ENCODE results near the gene FOXRED1.
"Not testable (repeated sequence)": the region's sequence is repeated elsewhere in the genome, so short reads cannot be mapped to it uniquely, and the experiment has no call there.

FOXRED1 gene

DNA sequence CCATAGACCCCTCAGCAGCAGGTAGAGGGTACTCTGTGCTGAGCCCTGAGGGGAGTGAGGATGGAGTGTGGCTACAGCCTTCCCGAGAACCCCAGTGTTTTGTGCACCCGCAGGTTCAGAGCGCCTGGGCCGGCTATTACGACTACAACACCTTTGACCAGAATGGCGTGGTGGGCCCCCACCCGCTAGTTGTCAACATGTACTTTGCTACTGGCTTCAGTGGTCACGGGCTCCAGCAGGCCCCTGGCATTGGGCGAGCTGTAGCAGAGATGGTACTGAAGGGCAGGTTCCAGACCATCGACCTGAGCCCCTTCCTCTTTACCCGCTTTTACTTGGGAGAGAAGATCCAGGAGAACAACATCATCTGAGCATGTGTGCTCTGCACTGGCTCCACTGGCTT is 8.4 kb downstream of the FOXRED1 start:
- DNase-seq (ENCODE audit: low read depth in 4 of 4, low spot score in 1 of 4), result no peak

DNA sequence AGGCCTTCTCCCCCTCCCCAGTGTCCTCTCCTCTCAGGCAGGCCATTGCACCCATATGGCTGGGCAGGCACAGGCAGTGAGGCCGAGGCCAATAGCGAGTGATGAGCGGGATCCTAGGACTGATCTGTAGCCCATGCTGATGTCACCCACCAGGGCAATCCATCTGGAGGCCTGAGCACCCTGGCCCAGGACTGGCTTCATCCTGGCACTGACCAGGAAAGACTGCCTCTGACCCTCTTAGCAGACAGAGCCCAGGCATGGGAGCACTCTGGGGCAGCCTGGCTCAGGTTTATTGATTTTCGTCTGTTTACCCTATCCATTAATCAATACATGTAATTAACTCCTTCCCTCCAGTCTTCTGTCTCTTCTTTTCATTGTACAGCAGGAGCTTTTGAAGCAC is 8.8 kb downstream of the FOXRED1 start:
- DNase-seq (ENCODE audit: low read depth in 4 of 4, low spot score in 1 of 4), result no peak

DNA sequence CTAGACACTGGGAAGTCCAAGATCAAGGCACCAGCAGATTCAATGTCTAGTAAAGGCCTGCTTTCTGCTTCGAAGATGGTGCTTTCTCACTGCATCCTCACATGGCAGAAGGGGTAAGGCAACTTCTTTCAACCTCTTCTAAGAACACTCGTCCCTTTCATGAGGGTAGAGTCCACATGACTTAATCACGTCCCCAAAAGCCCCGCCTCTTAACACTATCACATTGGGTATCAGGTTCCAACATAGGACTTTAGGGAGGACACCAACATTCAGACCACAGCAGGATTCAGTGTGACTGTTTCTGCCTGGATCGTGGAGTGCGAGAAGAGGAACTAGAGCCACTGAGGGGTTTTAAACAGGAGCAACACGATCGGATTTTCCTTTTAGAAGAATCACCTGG is 10.2 kb downstream of the FOXRED1 start:
- DNase-seq (ENCODE audit: low read depth in 4 of 4, low spot score in 1 of 4), result no peak

DNA sequence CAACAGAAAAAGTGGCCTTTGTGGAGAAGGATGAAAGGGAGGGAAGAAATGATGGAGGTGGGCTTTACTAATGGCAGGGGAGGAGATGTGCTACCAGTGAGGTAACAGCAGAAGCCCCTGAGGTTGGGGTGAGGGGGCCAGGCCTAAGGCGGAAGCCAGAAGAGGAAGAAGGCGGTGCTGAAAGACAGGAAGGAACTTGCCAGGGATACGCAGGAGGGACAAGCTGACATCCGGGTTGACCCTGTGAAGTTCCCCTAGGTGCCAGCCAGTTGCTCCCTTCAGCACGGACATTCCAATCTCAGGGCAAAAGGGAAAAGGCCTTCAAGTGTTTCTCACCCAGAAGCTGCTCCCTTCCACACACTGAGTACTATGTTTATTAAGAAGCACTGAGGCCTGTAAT is 11.6 kb downstream of the FOXRED1 start:
- DNase-seq (ENCODE audit: low read depth in 4 of 4, low spot score in 1 of 4), result no peak

DNA sequence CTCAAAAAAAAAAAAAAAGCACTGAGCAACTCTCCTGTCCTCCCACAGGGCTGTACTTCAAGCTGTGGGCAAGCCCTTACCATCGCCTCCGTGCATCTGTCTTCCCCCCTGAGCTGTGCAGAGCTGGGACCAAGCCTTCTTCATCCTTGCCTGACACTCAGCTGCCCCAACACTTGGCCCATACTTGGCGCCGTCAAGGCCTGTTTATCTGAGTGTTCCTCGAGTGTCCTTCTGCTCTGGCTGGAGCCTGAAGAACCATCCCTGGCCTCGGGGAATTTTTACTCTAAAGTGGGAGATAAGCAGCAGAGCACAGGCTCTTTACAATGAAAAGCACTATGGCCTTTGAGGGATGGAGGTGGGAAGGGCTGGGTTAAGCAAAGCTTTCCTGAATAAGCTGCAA is 12.3 kb downstream of the FOXRED1 start:
- DNase-seq (ENCODE audit: low read depth in 4 of 4, low spot score in 1 of 4), result no peak

DNA sequence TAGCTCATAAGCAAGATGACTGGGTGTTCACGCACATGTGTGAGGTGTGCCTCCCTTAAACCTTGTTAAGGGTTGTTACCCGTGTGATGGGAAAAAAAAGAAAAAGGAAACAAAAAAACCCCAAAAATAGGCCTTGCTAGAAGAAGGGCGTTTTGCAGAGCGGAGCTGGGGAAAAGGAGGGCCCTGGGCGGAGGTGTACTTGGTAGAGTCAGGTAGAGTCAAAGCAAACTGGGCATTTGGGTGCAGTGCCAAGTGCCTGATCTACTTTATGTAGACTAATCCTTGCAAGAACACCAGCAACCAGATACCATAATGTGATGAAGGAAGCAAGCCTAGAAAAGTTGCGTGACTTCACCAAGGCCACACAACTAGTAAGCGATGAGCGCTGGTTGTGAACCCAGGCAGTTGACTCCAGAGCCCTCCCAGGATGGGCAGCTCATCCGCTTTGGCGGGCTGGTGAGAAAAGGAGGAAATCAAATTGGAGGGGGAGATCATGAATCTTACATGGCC is 12.8 kb downstream of the FOXRED1 start:
- DNase-seq (ENCODE audit: low read depth in 4 of 4, low spot score in 1 of 4), result no peak

DNA sequence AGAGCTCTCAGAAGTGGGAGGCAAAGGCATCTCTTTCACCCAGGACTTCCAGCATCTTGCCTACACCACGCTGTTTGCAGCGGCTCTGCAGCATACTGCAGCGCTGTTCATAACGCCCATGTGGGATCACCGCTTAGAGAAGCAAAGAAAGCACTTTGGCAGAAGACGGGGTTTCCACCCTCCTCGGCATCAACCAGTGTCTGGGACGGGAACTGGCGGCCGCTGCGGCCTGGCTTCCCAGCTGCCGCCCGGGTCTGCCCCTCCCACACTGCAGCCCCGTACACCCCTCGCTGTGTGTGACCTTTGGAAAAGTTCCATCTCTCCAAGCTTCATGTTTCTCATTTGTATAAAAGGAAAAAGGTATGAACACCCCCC is 13.4 kb downstream of the FOXRED1 start:
- DNase-seq (ENCODE audit: low read depth in 4 of 4, low spot score in 1 of 4), result no peak

DNA sequence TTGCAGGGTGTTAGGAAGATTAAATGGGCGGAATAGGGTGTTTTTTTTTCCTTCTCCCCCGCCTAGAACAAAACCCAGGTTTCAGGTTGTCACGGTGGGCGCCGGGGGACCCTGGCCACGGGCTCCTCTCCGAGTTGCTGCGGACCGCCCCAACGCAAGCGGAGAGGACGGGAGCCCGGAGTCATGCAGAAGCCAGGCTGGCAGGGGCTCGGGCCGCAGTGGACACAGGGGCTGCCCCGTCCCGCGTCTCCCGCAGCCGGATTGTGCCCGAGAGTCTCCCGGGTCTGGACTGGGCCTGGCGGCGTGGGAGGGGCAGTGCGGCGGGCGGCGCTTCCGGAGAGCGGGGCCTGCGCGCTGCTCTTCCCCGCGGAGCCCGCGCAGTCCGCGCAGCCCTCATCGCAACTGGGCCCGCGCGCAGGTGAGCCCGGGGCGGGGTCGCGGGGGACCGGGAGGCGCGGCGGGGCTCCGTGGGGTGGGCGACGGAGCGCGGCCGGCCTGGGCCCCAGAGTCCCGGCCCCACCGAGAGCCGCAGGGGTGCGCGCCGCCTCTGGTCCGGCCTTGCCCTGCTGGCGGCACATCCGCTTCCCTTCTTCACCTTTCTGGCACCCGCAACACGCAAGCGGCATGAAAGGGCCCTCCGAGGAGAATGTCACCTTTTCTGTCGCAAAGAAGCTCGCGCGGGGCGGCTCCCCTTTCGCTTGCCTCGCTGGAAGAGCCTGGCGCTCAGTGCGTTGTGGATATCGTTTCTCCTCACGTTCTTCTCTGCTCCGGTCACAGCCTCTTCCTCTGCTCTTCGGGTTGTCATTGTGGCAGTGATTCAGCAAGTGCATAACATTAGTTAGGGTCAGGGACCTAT is 14.0 kb downstream of the FOXRED1 start, which contains the start of gene TIRAP:
TIRAP (plus strand) TSS at position 358 of the 856 bp plus-strand sequence. CDS start 7,802 bp downstream, outside the sequence.
- DNase-seq (ENCODE audit: low read depth in 4 of 4, low spot score in 1 of 4), result peak in 1 of 4 experiments; percentile 43

DNA sequence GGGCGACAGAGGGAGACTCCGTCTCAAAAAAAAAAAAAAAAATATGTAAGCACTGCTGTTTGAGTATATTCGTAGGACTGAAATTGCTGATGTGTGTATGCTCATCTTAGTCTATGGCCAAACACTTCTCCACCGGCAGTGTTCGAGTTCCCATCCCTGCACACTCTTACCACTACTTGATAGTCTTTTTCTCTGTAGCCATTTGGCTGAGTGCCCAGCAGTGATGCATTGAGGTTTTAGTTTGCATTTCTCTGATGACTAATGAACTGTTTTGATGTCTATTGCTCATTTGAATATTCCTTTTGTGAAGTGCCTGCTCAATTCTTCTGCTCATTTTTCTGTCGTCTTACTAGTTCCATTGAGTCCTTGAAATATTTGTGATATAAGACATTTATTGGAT is 15.9 kb downstream of the FOXRED1 start:
- peak; percentile 73 to 85 (median 78) for DNase-seq (ENCODE audit: low read depth in 4 of 4, low spot score in 1 of 4)

DNA sequence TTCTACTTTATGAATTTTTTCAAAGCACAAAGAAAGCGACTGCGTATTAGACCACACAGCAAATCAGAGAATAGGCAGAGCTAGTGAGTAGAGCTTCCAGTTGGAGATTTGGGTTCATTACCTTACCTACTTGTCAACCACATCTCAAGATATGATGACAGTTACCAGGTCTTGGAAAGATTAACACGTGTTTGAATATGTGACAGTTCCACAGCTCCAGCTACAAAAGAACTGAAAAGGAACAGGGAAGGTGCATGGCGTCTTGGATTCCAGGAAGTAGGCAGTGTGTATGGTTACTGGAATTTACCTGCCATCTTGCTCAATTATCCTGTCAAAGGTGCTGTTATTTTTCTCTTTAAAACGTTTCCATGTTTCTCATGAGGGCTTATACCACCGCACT is 19.3 kb downstream of the FOXRED1 start:
- no peak for DNase-seq (ENCODE audit: low read depth in 4 of 4, low spot score in 1 of 4)

DNA sequence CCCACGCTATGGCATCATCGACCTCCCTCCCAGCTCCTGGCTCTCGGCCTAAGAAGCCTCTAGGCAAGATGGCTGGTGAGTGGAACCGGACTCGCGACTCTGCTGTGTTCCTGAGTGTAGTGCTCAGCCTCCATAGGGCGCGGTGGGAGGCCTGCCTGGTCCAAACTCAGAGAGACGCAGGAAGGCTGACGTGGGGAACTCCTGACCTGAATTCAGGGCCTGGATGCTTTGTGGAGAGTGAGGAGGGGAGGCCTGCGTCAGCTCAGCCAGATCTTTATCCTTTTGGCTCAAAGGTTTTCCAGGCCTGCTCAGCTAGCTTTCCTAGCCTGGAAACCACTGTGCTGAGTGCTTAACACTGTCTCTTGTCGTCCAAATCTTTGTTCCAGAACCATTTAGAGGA is 21.9 kb downstream of the FOXRED1 start:
- no peak for DNase-seq (ENCODE audit: low read depth in 4 of 4, low spot score in 1 of 4)

DNA sequence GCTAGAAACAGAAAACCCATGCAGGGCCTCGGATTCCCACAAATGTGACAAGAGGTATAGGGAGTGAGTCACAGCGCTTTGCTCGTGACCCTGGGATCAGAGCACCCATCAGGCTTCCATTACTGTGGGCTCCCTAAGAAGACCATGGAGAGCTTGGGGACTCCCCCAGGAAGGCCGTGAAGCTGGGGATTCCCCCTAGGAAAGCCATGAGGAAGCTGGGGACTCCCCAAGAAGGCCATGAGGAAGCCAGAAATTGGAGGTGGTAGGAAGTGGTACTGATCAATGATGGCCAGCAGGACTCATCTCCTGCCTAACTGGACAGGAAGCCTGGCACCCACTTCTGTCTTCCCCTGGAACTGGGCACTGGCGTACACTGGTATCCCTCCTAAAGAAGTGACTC is 24.8 kb downstream of the FOXRED1 start:
- DNase-seq (ENCODE audit: low read depth in 4 of 4, low spot score in 1 of 4), result no peak

DNA sequence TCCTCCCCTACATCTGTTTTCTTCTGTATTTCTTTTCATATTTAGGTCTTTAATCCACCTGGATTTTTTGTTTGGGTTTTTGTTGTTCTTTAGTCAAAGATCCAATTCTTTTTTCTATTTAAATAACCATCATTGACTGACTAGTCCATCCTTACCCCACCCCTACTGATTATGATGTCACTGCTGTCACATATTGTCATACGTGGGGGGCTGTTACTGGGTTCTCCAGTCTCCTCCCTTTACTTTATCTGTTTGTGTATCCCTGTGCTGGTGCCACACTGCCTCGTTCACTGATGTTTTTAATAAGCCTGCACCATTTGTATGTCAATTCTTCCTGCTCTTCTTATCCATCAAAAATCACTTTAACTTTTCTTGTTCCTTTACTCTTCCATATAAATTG is 28.1 kb downstream of the FOXRED1 start:
- DNase-seq (ENCODE audit: low read depth in 4 of 4, low spot score in 1 of 4), result no peak

DNA sequence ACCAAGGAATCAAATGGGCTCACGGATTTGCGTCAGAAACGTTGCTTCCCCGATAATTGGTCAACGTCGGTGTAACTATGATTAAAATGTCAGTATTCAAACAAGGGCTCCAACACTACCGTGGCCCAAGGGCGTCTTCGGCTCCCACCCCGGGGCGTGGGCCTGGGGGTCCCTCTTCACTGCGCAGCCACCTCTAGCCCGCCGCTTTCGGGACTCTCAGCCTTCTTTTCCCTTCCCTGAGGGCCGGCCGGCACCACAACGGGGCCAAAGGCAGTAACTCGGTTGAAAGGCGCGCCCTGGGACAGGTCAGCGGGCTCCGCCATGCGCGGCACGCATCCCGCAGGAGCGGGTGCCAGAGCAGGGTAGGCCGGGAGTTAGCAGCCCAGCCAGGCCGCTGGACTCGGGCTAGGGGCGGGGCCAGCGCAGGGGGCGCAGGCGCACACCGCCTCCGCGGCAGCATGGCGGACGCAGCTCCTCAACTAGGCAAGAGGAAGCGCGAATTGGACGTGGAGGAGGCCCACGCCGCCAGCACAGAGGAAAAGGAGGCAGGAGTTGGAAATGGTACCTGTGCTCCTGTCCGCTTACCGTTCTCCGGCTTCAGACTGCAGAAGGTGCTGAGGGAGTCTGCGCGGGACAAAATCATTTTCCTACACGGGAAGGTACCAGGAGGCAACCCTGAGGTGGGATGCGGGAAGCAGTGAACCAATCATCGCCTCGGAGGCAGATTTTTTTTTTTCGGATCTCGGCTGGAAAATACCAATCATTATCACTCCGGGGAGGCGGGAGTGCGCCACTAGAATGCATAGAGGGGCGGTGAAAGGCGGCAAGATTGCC is 34.9 kb downstream of the FOXRED1 start, which contains the start of gene DCPS:
DCPS (plus strand) TSS at position 438 of the 834 bp plus-strand sequence; CDS start at position 459, 21 bp downstream.
- peak; percentile 68 to 80 (median 73) for DNase-seq (ENCODE audit: low read depth in 4 of 4, low spot score in 1 of 4)

DNA sequence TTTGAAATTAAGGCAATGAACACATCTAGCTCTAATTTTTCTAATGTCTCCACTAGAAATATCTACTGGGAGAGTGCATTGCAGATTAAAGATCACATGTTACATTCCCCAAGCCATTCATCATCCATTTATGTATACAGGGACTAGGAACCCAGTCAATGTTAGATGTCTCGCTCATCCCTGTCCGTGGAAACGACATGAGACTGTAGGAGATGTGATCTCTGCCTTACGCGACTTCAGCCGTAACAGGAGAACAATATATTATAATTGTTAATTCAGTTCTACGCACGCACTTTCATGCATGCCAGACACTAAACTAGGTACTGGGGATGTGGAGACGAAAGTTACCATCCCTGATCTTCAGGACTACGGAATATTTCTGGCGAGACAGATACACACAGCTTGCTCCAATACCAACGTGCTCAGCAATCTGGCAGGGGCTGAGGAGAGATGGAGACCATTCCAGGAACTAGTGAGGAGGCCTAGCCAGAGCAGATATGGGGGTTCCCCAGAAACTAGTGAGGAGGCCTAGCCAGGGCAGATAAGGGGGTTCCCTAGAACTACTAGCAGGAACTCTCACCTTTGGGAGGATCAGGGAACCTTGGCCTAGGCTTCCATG is 35.6 kb downstream of the FOXRED1 start:
- no peak for DNase-seq (ENCODE audit: low read depth in 4 of 4, low spot score in 1 of 4)

DNA sequence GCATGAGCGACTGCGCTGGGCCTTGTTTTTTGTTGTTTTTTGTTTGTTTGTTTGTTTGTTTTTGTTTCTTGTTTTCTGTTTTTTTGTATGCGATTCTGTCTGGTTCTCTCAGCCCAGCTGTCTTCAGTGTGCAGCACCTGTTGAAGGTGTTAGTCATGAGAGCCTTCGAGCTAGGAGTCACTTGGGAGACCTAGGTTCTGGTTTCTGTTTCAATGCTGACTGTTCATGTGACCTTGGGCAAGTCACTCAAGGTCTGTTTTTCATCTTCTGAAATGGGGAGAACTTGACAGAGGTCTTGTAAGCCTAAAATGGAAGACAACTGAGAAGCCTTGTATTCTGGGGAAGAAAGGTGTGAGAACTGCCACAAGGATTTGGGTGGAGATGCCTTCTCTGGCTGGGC is 36.7 kb downstream of the FOXRED1 start:
- DNase-seq (ENCODE audit: low read depth in 4 of 4, low spot score in 1 of 4), result no peak

DNA sequence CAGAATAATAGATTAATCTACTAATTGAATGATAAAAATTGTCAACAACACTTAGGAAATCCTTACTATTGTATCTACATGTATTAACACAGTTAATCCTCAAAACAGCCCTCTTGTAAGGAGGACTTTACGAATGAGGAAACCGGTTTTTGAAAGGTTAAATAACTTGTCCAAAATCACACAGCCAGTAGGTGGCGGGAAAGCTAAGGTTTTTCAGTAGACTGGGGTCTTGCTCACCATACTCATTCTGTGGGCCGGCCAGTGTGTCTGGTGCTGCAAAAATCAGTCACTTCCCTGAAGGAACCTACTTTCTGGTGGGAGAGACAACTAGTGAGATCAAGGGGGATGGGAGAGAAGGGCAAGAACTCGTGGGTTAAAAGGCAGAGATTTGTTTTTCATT is 38.8 kb downstream of the FOXRED1 start:
- DNase-seq (ENCODE audit: low read depth in 4 of 4, low spot score in 1 of 4), result no peak

DNA sequence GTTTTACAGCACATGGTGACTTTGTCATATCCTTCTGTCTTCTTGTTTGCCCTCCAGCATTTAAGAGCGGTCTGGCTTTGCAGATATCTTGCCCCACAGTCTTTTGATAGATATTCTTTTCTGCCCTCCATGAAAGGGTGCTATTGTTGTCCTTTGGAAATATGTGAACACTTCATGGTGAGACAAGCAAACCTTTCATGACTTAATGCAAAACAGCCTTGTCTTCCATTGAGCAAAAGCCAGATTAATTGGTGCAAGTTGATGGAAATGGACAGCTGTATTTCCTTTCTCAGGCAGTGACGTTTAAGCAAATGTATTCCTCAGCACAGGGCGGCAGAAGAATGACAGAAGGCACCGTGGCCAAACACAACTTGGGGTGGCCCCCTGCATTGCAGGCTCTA is 39.3 kb downstream of the FOXRED1 start:
- no peak for DNase-seq (ENCODE audit: low read depth in 4 of 4, low spot score in 1 of 4)

DNA sequence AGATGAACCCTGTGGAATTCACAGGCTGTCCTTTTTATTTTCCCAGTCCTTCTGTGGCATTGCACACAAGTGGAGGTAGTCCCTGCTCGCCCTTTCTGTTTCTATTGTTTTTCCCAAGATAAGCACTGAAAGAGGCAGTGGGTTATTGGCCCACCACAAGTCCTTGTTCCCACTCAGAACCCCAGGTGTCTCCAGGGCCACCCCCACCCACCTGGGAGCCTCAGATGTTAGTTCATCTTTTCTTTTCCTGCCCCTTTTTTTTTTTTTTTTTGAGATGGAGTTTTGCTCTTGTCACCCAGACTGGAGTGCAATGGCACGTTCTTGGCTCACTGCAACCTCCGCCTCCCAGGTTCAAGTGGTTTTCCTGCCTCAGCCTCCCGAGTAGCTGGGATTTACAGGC is 39.8 kb downstream of the FOXRED1 start:
- DNase-seq (ENCODE audit: low read depth in 4 of 4, low spot score in 1 of 4), result not testable (repeated sequence)

DNA sequence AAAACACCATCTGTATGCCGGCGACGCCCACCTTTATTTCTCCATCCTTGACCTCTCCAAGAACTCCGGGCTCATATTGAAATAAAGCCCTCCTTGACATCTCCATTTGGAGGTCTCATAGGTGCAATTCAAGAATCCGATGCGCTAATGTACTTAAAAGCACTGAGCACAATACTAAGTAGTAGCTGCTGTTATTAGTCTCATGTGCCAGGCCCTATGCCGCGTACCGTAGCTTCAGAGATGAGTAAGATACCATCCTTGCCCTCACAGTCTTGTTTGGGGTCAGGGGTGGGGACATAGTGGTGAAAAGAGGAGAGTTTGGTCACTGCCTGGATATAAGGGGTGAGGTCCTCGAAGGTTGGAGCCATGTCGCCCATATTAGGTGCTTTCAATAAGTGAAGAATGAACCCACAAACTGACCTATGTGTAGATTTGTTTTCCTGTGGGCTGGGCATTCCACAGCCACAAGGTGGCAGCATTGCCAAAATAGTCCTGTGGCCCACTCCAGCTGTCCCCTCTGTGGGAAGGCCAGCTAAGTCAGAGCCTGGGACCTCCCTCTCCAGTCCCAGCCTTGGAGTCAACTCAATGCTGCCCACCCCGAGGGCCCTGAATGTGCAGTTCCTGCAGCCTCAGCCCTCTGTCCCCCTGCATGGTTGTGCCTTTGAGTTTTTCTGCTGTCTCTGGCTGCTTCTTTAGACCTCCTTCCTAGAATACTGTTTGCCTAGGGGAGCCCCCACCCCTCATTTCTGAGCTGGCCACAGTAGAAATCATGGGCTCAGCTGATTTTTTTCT is 41.4 kb downstream of the FOXRED1 start:
- peak in 2 of 4 experiments; percentile 35 to 36 for DNase-seq (ENCODE audit: low read depth in 4 of 4, low spot score in 1 of 4)

DNA sequence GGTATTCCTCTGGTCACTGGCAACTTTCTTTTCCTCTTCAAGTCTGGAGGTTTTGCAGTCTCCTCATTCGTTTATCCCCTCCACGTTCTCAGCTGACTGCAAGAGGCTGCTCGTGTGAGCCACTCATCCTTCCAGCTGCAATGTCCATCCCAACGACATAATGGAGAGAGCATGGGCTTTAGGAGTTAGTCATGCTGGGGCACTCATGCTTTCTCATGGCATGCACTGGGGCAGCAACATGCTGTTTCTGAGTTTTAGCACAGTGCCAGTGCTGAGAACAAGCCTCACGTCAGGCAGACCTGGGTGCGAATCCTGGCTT is 42.0 kb downstream of the FOXRED1 start:
- DNase-seq (ENCODE audit: low read depth in 4 of 4, low spot score in 1 of 4), result no peak
